HepG2 (cell line): Measurements from ENCODE around the gene ZNRF3. TPM values are rescaled to one million over a fixed set of nuclear protein-coding genes. Genes with fewer than 3 reads are reported as not detected.

Source experiments
- ATF7-NPFF ChIP-seq: sonication (generic); formaldehyde crosslinking; IDR thresholded peaks from 2 replicates; pipeline ENCODE4 v1.8.1; 2023; ENCODE audit warnings: mild to moderate bottlenecking, low read depth, missing genetic modification reagents, moderate library complexity
- BORCS8-MEF2B ChIP-seq: sonication (generic); formaldehyde crosslinking; IDR thresholded peaks from 2 replicates; pipeline ENCODE4 v1.8.0; 2022; ENCODE audit warnings: mild to moderate bottlenecking, missing genetic modification reagents
- CHD4 ChIP-seq: fragments of 200-600 bp; sonication (generic); IDR thresholded peaks from 2 replicates; pipeline ENCODE4 v1.7.0; 2017; ENCODE audit warnings: mild to moderate bottlenecking, low read length, borderline replicate concordance
- ISL2 ChIP-seq: sonication (generic); formaldehyde crosslinking; IDR thresholded peaks from 2 replicates; pipeline ENCODE4 v1.5.0; 2020; ENCODE audit warnings: missing genetic modification reagents
- MED13 ChIP-seq: sonication (generic); formaldehyde crosslinking; IDR thresholded peaks from 2 replicates; pipeline ENCODE4 v1.5.0; 2020; ENCODE audit warnings: missing genetic modification reagents
- REXO4 ChIP-seq: sonication (generic); formaldehyde crosslinking; IDR thresholded peaks from 2 replicates; pipeline ENCODE4 v1.8.0; 2022; ENCODE audit warnings: missing genetic modification reagents, mild to moderate bottlenecking, borderline replicate concordance
- SKI ChIP-seq: fragments of 450-650 bp; IDR thresholded peaks from one replicate; pipeline ENCODE4 v1.6.1; 2018; ENCODE audit warnings: mild to moderate bottlenecking; ENCODE audit not compliant: partially characterized antibody
- TEAD3 ChIP-seq: optimal IDR thresholded peaks from 2 replicates; pipeline ENCODE3; 2016; ENCODE audit warnings: borderline replicate concordance
- ZBTB21 ChIP-seq: sonication (generic); formaldehyde crosslinking; IDR thresholded peaks from 2 replicates; pipeline ENCODE4 v1.4.0; 2020; ENCODE audit warnings: missing genetic modification reagents
- ZNF549 ChIP-seq: sonication (generic); formaldehyde crosslinking; IDR thresholded peaks from 2 replicates; pipeline ENCODE4 v1.5.0; 2020; ENCODE audit warnings: missing genetic modification reagents
- ZNF570 ChIP-seq: sonication (generic); formaldehyde crosslinking; IDR thresholded peaks from 2 replicates; pipeline ENCODE4 v1.4.0; 2020; ENCODE audit warnings: mild to moderate bottlenecking, missing genetic modification reagents, borderline replicate concordance
- ZNF761 ChIP-seq: sonication (generic); formaldehyde crosslinking; conservative IDR thresholded peaks from 2 replicates; pipeline ENCODE4 v1.4.0; 2020; ENCODE audit warnings: mild to moderate bottlenecking, missing genetic modification reagents
- polyA plus RNA-seq, 8 experiments: library from polyadenylated mRNA; depleted of rRNA in 3 of 8; stranded (reverse) in 7 of 8; unstranded in 1 of 8; fragments of >200 nt; fragmentation: Illumina TruSeq in 4 of 8; extraction: Trizol in 4 of 8; gene quantifications; 2 replicates each; pipeline versions ENCODE4 v1.2.1 to v1.2.3, GENCODE V29; 2011 to 2016; ENCODE audit warnings: low read depth in 4 of 8, missing spikeins in 1 of 8, mixed read lengths in 1 of 8; ENCODE audit not compliant: insufficient read depth in 1 of 8
- total RNA-seq, 5 experiments: library from RNA; depleted of rRNA; stranded (reverse); fragments of >200 nt; fragmentation: Illumina TruSeq; extraction: Trizol; gene quantifications; 2 replicates each; pipeline ENCODE4 v1.2.3, GENCODE V29; 2016; ENCODE audit warnings: low read depth in 1 of 5
- TF ChIP-seq, protein P1 (sequence below): IDR thresholded peaks from 2 replicates; pipeline ENCODE4 v1.6.1; 2016; ENCODE audit warnings: missing compliant biosample characterization, missing genetic modification reagents, borderline replicate concordance
- TF ChIP-seq, protein P2 (sequence below): sonication (generic); formaldehyde crosslinking; IDR thresholded peaks from 2 replicates; pipeline ENCODE4 v1.8.1; 2023; ENCODE audit warnings: mild to moderate bottlenecking, moderate library complexity, missing genetic modification reagents
- TF ChIP-seq, protein P3 (sequence below): sonication (generic); formaldehyde crosslinking; IDR thresholded peaks from 2 replicates; pipeline ENCODE4 v1.4.0; 2020; ENCODE audit warnings: missing genetic modification reagents
- TF ChIP-seq, protein P4 (sequence below): sonication (generic); formaldehyde crosslinking; IDR thresholded peaks from 2 replicates; pipeline ENCODE4 v1.4.0; 2020; ENCODE audit warnings: missing genetic modification reagents
- TF ChIP-seq, protein P5 (sequence below): sonication (generic); formaldehyde crosslinking; IDR thresholded peaks from 2 replicates; pipeline ENCODE4 v1.5.0; 2020; ENCODE audit warnings: missing genetic modification reagents

The ZNRF3 gene
- total and polyA plus RNA-seq, 2 of the 13 experiments (the other 11 are each of a cell fraction or from before 2014, with no cell fraction given), result 20.3 to 36.7 TPM

DNA sequence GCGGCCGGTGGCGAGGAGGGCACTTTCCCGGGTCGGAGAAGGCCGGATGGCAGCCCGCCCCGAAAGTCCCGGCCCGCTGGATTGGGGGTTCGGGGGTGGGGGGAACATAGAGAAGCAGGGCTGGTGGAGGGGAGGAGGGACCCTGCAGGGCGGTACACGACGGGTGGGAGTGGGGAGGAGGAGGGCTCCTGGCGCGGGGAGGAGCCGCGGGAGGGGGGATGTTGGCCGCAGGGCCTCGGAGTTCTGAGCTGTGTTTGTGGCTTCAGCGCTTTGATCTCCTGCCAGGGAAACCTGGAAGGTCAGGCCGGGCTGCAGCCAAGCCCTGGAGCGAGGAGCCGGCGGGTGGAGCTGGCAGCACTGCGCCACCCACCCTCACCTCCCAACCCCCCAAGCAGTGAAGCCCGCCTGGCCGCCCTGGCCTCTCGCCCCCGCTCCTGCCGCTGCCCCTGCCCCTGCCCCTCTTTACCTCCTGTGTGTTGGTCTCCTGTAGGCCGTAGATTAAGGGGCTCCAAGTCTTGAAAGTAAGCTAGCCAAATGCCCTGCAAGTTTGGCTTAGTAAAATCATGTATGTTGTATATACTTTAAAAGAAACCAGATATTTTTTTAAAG is 147.3 kb downstream of the ZNRF3 start (continued):
- TF ChIP-seq, protein P1, sequence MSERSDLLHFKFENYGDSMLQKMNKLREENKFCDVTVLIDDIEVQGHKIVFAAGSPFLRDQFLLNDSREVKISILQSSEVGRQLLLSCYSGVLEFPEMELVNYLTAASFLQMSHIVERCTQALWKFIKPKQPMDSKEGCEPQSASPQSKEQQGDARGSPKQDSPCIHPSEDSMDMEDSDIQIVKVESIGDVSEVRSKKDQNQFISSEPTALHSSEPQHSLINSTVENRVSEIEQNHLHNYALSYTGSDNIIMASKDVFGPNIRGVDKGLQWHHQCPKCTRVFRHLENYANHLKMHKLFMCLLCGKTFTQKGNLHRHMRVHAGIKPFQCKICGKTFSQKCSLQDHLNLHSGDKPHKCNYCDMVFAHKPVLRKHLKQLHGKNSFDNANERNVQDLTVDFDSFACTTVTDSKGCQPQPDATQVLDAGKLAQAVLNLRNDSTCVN (CRISPR knock-in tag), result peak; percentile 85; the same call in 1 of the 2 replicates
- TF ChIP-seq ISL2, result peak; percentile 96
- peak; percentile 40; the same call in 1 of the 2 replicates for TF ChIP-seq ZNF761 (CRISPR knock-in tag)
- TF ChIP-seq, protein P2, sequence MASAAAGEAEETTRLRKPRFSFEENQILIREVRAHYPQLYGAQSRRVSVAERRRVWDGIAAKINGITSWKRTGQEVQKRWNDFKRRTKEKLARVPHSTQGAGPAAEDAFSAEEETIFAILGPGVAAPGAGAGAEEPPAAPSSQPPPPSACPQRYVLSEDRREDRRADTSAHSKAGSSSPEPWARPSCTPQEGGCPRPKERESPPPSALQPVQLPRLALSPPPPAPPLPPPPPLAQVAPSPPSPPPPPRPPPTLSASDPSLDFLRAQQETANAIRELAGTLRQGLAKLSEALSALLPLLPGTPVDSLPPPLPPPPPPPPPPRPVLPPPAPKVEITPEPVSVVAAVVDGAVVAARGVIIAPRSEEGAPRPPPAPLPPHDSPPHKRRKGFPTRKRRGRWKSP (CRISPR knock-in tag), result peak; percentile 68
- TF ChIP-seq, protein P3, sequence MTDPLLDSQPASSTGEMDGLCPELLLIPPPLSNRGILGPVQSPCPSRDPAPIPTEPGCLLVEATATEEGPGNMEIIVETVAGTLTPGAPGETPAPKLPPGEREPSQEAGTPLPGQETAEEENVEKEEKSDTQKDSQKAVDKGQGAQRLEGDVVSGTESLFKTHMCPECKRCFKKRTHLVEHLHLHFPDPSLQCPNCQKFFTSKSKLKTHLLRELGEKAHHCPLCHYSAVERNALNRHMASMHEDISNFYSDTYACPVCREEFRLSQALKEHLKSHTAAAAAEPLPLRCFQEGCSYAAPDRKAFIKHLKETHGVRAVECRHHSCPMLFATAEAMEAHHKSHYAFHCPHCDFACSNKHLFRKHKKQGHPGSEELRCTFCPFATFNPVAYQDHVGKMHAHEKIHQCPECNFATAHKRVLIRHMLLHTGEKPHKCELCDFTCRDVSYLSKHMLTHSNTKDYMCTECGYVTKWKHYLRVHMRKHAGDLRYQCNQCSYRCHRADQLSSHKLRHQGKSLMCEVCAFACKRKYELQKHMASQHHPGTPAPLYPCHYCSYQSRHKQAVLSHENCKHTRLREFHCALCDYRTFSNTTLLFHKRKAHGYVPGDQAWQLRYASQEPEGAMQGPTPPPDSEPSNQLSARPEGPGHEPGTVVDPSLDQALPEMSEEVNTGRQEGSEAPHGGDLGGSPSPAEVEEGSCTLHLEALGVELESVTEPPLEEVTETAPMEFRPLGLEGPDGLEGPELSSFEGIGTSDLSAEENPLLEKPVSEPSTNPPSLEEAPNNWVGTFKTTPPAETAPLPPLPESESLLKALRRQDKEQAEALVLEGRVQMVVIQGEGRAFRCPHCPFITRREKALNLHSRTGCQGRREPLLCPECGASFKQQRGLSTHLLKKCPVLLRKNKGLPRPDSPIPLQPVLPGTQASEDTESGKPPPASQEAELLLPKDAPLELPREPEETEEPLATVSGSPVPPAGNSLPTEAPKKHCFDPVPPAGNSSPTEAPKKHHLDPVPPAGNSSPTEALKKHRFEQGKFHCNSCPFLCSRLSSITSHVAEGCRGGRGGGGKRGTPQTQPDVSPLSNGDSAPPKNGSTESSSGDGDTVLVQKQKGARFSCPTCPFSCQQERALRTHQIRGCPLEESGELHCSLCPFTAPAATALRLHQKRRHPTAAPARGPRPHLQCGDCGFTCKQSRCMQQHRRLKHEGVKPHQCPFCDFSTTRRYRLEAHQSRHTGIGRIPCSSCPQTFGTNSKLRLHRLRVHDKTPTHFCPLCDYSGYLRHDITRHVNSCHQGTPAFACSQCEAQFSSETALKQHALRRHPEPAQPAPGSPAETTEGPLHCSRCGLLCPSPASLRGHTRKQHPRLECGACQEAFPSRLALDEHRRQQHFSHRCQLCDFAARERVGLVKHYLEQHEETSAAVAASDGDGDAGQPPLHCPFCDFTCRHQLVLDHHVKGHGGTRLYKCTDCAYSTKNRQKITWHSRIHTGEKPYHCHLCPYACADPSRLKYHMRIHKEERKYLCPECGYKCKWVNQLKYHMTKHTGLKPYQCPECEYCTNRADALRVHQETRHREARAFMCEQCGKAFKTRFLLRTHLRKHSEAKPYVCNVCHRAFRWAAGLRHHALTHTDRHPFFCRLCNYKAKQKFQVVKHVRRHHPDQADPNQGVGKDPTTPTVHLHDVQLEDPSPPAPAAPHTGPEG, result no peak
- peak; percentile 74 for TF ChIP-seq TEAD3 (CRISPR knock-in tag)
- TF ChIP-seq, protein P4, sequence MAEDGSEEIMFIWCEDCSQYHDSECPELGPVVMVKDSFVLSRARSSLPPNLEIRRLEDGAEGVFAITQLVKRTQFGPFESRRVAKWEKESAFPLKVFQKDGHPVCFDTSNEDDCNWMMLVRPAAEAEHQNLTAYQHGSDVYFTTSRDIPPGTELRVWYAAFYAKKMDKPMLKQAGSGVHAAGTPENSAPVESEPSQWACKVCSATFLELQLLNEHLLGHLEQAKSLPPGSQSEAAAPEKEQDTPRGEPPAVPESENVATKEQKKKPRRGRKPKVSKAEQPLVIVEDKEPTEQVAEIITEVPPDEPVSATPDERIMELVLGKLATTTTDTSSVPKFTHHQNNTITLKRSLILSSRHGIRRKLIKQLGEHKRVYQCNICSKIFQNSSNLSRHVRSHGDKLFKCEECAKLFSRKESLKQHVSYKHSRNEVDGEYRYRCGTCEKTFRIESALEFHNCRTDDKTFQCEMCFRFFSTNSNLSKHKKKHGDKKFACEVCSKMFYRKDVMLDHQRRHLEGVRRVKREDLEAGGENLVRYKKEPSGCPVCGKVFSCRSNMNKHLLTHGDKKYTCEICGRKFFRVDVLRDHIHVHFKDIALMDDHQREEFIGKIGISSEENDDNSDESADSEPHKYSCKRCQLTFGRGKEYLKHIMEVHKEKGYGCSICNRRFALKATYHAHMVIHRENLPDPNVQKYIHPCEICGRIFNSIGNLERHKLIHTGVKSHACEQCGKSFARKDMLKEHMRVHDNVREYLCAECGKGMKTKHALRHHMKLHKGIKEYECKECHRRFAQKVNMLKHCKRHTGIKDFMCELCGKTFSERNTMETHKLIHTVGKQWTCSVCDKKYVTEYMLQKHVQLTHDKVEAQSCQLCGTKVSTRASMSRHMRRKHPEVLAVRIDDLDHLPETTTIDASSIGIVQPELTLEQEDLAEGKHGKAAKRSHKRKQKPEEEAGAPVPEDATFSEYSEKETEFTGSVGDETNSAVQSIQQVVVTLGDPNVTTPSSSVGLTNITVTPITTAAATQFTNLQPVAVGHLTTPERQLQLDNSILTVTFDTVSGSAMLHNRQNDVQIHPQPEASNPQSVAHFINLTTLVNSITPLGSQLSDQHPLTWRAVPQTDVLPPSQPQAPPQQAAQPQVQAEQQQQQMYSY (CRISPR knock-in tag), result peak; percentile 99
- peak; percentile 98 for TF ChIP-seq MED13
- TF ChIP-seq ZNF570, result no peak
- no peak for TF ChIP-seq ZNF549 (CRISPR knock-in tag)
- peak; percentile 59; the same call in 1 of the 2 replicates for TF ChIP-seq ATF7-NPFF
- no peak for TF ChIP-seq ZBTB21
- TF ChIP-seq REXO4 (CRISPR knock-in tag), result no peak
- no peak for TF ChIP-seq CHD4
- no peak for TF ChIP-seq BORCS8-MEF2B (CRISPR knock-in tag)
- TF ChIP-seq, protein P5, sequence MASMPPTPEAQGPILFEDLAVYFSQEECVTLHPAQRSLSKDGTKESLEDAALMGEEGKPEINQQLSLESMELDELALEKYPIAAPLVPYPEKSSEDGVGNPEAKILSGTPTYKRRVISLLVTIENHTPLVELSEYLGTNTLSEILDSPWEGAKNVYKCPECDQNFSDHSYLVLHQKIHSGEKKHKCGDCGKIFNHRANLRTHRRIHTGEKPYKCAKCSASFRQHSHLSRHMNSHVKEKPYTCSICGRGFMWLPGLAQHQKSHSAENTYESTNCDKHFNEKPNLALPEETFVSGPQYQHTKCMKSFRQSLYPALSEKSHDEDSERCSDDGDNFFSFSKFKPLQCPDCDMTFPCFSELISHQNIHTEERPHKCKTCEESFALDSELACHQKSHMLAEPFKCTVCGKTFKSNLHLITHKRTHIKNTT (CRISPR knock-in tag), result no peak
- no peak for TF ChIP-seq SKI
